HCT116 (cell line): ENCODE data around the gene PKD2. TPM values are rescaled to one million over a fixed set of nuclear protein-coding genes. Genes with fewer than 3 reads are reported as not detected.
A peak's percentile ranks its signal among the peaks of the same experiment; 100 is the strongest.

ENCODE experiments used
- ATAC-seq: fragments of 200-7000 bp; cut with Tn5 transposase; 2 replicates; pipeline ENCODE4 v1.9.1; 2020; ENCODE audit warnings: mild to moderate bottlenecking, moderate library complexity
- BruUV-seq: library from RNA; stranded (reverse); fragments of 400-500 nt; replicated peaks from 2 replicates; lab custom pipeline; 2021; lab: Mats Ljungman, UMichigan
- CTCF ChIA-PET: fragments of 300-600 bp; sonication (Branson Sonifier 250); formaldehyde crosslinking; loops from one replicate; lab custom pipeline; 2021; ENCODE audit warnings: antibody characterized with exemption; lab: Charles Lee
- POLR2A ChIA-PET: fragments of 300-600, 350-600 bp; sonication (Branson Sonifier 250); formaldehyde crosslinking; loops from one replicate; lab custom pipeline; 2021; ENCODE audit warnings: antibody characterized with exemption; lab: Charles Lee
- RAD21 ChIA-PET, 2 experiments: fragments of 300-600 bp; sonication (Branson Sonifier 250); formaldehyde crosslinking; loops; one replicate each; lab custom pipeline; 2023; ENCODE audit warnings: low total read pairs in 2 of 2; ENCODE audit not compliant: uncharacterized antibody in 2 of 2, unreplicated experiment in 2 of 2, low non-redundant PET in 1 of 2; lab: Charles Lee
- DNase-seq: peaks from one replicate; pipeline ENCODE4 v3.0.0-alpha.2; 2010; ENCODE audit warnings: low read depth, low spot score
- H2AFZ ChIP-seq: fragments of 200-600 bp; shearing (Covaris generic), sonication (generic); 2 replicates; pipeline ENCODE4 v1.6.1; 2017; ENCODE audit warnings: low read depth, mixed run types, mixed read lengths, antibody characterized with exemption, low read length; ENCODE audit not compliant: poor library complexity, severe bottlenecking
- H3K27ac ChIP-seq: 2 replicates; pipeline ENCODE4 v1.5.1; 2012; ENCODE audit warnings: low read depth, low read length
- H3K27me3 ChIP-seq: fragments of 200-600 bp; sonication (generic); 2 replicates; pipeline ENCODE4 v1.6.1; 2016; ENCODE audit warnings: mixed run types, low read length, mixed read lengths; ENCODE audit not compliant: insufficient read depth
- H3K36me3 ChIP-seq, 2 experiments: fragments of 200-500 bp in 1 of 2; fragments of 200-600 bp in 1 of 2; sonication (Bioruptor generic) in 1 of 2; sonication (generic) in 1 of 2; 2 replicates each; pipeline versions ENCODE4 v1.5.1 to v1.6.1; 2014 to 2016; ENCODE audit warnings: low read length in 2 of 2, inconsistent platforms in 1 of 2, mixed read lengths in 1 of 2, mixed run types in 1 of 2; ENCODE audit not compliant: insufficient read depth in 2 of 2, control insufficient read depth in 1 of 2
- H3K4me1 ChIP-seq, 2 experiments: fragments of 200-600 bp in 1 of 2; sonication (generic) in 1 of 2; 2 replicates each; pipeline versions ENCODE4 v1.5.1 to v1.6.1; 2012 to 2017; ENCODE audit warnings: low read length in 2 of 2, inconsistent platforms in 1 of 2, mild to moderate bottlenecking in 1 of 2, mixed read lengths in 1 of 2, mixed run types in 1 of 2, moderate library complexity in 1 of 2; ENCODE audit not compliant: insufficient read depth in 2 of 2, control insufficient read depth in 1 of 2
- H3K4me2 ChIP-seq: fragments of 200-600 bp; sonication (generic); 2 replicates; pipeline ENCODE4 v1.6.1; 2017; ENCODE audit warnings: mixed run types, low read length, mixed read lengths
- H3K4me3 ChIP-seq, 2 experiments: fragments of 200-600 bp in 1 of 2; sonication (generic) in 1 of 2; replicated peaks in 1 of 2; 2 replicates each; pipeline ENCODE4 v1.5.1; 2011 to 2016; ENCODE audit warnings: low read length in 2 of 2, control low read depth in 1 of 2, low read depth in 1 of 2, mild to moderate bottlenecking in 1 of 2, mixed read lengths in 1 of 2, mixed run types in 1 of 2
- H3K79me2 ChIP-seq: fragments of 200-600 bp; sonication (generic); 2 replicates; pipeline ENCODE4 v1.6.1; 2017; ENCODE audit warnings: mild to moderate bottlenecking, mixed run types, low read length, moderate library complexity, mixed read lengths; ENCODE audit not compliant: insufficient read depth
- H3K9ac ChIP-seq: fragments of 200-600 bp; sonication (generic); 2 replicates; pipeline ENCODE4 v1.6.1; 2016; ENCODE audit warnings: low read length, mixed read lengths
- H3K9me2 ChIP-seq: fragments of 200-600 bp; sonication (generic), shearing (Covaris generic); 2 replicates; pipeline ENCODE4 v1.6.1; 2017; ENCODE audit warnings: mixed run types, mild to moderate bottlenecking, moderate library complexity; ENCODE audit not compliant: insufficient read depth
- H3K9me3 ChIP-seq, 2 experiments: fragments of 200-500 bp in 1 of 2; fragments of 200-600 bp in 1 of 2; sonication (Bioruptor generic) in 1 of 2; sonication (generic) in 1 of 2; 2 replicates each; pipeline ENCODE4 v1.6.1; 2014 to 2017; ENCODE audit warnings: low read length in 2 of 2, mixed read lengths in 2 of 2, inconsistent platforms in 1 of 2, low read depth in 1 of 2, mild to moderate bottlenecking in 1 of 2, mixed run types in 1 of 2, moderate library complexity in 1 of 2; ENCODE audit not compliant: control insufficient read depth in 1 of 2, insufficient read depth in 1 of 2
- H4K20me1 ChIP-seq: fragments of 200-600 bp; sonication (generic), shearing (Covaris generic); 2 replicates; pipeline ENCODE4 v1.6.1; 2017; ENCODE audit warnings: mixed run types, mild to moderate bottlenecking, moderate library complexity; ENCODE audit not compliant: insufficient read depth
- CEBPB ChIP-seq: IDR thresholded peaks from 2 replicates; pipeline ENCODE4 v1.6.1; 2012; ENCODE audit warnings: low read depth
- EGR1 ChIP-seq: IDR thresholded peaks from 2 replicates; pipeline ENCODE4 v1.6.1; 2012; ENCODE audit warnings: low read depth
- ELF1 ChIP-seq: IDR thresholded peaks from 2 replicates; pipeline ENCODE4 v1.6.1; 2012; ENCODE audit warnings: low read depth, borderline replicate concordance
- EZH2phosphoT487 ChIP-seq: fragments of 200-600 bp; IDR thresholded peaks from 2 replicates; pipeline ENCODE4 v1.6.1; 2018; ENCODE audit warnings: antibody characterized with exemption, borderline replicate concordance
- FOSL1 ChIP-seq: IDR thresholded peaks from 2 replicates; pipeline ENCODE4 v1.6.1; 2012; ENCODE audit warnings: low read depth
- JUND ChIP-seq: IDR thresholded peaks from 2 replicates; pipeline ENCODE4 v1.6.1; 2012
- POLR2AphosphoS5 ChIP-seq: IDR thresholded peaks from 2 replicates; pipeline ENCODE4 v1.6.1; 2011; ENCODE audit warnings: mild to moderate bottlenecking, low read depth, low read length, moderate library complexity
- SIN3A ChIP-seq: IDR thresholded peaks from 2 replicates; pipeline ENCODE4 v1.6.1; 2012; ENCODE audit warnings: low read depth
- SP1 ChIP-seq: IDR thresholded peaks from 2 replicates; pipeline ENCODE4 v1.6.1; 2012; ENCODE audit warnings: low read depth
- TCF7L2 ChIP-seq: IDR thresholded peaks from 2 replicates; pipeline ENCODE4 v1.7.0; 2011; ENCODE audit warnings: borderline replicate concordance, inconsistent platforms; ENCODE audit not compliant: insufficient read depth, insufficient read length; ENCODE audit errors: extremely low read depth
- ZFX ChIP-seq: fragments of 450-650 bp; IDR thresholded peaks from 2 replicates; pipeline ENCODE4 v1.6.1; 2017
- ZNF274 ChIP-seq: fragments of 200-500 bp; sonication (Bioruptor generic); IDR thresholded peaks from 2 replicates; pipeline ENCODE4 v1.6.1; 2014; ENCODE audit warnings: mild to moderate bottlenecking, low read depth, low read length, inconsistent platforms
- intact Hi-C: fragments of 100-400 bp; cut with micrococcal nuclease; formaldehyde crosslinking; loops from 2 replicates; pipeline ENCODE4 v1.10.0; 2022
- total RNA-seq: library from RNA; stranded (reverse); gene quantifications from one replicate; pipeline ENCODE4 v1.2.1, GENCODE V29; 2021; ENCODE audit not compliant: unreplicated experiment
- TF ChIP-seq, protein P1 (sequence below): IDR thresholded peaks from 2 replicates; pipeline ENCODE4 v1.6.1; 2012
- TF ChIP-seq, protein P2 (sequence below), 3 experiments: fragments of 200-600 bp in 1 of 3; sonication (generic) in 1 of 3; IDR thresholded peaks in 2 of 3; conservative IDR thresholded peaks in 1 of 3; 2 replicates each; pipeline ENCODE4 v1.5.1; 2012 to 2017; ENCODE audit warnings: low read depth in 2 of 3, low read length in 2 of 3, antibody characterized with exemption in 1 of 3, borderline replicate concordance in 1 of 3, control low read depth in 1 of 3, mild to moderate bottlenecking in 1 of 3, mixed read lengths in 1 of 3, mixed run types in 1 of 3, moderate library complexity in 1 of 3; ENCODE audit not compliant: insufficient read depth in 1 of 3
- TF ChIP-seq, protein P3 (sequence below): IDR thresholded peaks from 2 replicates; pipeline ENCODE4 v1.6.1; 2012; ENCODE audit warnings: low read depth
- TF ChIP-seq, protein P4 (sequence below): IDR thresholded peaks from 2 replicates; pipeline ENCODE4 v1.6.1; 2011; ENCODE audit warnings: mild to moderate bottlenecking, low read length, moderate library complexity; ENCODE audit not compliant: insufficient replicate concordance; ENCODE audit errors: extremely low read depth

The PKD2 gene
- total RNA-seq, 1 experiment from 2014 or later = 10.1 TPM

DNA sequence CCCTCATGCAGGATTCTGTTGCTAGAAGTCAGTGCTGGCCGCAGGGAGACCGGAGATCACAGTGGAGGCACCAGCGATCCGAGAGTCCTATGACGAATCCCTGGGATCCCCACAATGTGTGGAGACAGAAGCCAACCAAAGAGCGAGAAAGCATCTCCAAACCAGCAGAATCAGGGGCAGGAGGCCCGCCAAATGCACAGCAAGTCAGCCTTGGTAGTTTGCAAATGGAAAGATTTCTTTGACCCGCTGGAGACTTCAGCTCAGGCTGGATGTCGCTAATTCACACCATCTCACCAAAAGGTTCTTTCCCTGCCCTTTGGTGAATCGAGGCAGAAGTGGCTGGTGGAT lies 505 bp upstream of the PKD2 start:
- no peak for DNase-seq
- Histone ChIP-seq H3K4me3 (peak overlapping the region; percentile 26 to 73), H3K36me3 (no peaks in the 10 kb centered on the region), H2AFZ (no peak overlapping the region), H3K27me3 (no peaks in the 10 kb centered on the region), H4K20me1 (no peaks in the 10 kb centered on the region; the same call in 1 of the 2 replicates), H3K9me2 (no peaks in the 10 kb centered on the region), H3K9ac (peak overlapping the region; percentile 37; the same call in 1 of the 2 replicates), H3K79me2 (peaks cover 37% of the 10 kb centered on the region), H3K4me1 (peaks cover 5 to 18% of the 10 kb centered on the region in 2 experiments; a peak in 3 of 4 replicates), H3K27ac (no peak overlapping the region; the same call in 1 of the 2 replicates), H3K9me3 (no peaks in the 10 kb centered on the region), H3K4me2 (peak overlapping the region; percentile 85)
- BruUV-seq = no TSS peak
- TF ChIP-seq EGR1 (no peak), CEBPB (no peak), POLR2AphosphoS5 (no peak), SIN3A (no peak), SP1 (no peak), EZH2phosphoT487 (no peak), TCF7L2 (no peak), FOSL1 (no peak), JUND (no peak), ZFX (no peak), ELF1 (no peak), ZNF274 (no peak)
- TF ChIP-seq, protein P1, sequence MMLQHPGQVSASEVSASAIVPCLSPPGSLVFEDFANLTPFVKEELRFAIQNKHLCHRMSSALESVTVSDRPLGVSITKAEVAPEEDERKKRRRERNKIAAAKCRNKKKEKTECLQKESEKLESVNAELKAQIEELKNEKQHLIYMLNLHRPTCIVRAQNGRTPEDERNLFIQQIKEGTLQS = no peak
- TF ChIP-seq, protein P2, sequence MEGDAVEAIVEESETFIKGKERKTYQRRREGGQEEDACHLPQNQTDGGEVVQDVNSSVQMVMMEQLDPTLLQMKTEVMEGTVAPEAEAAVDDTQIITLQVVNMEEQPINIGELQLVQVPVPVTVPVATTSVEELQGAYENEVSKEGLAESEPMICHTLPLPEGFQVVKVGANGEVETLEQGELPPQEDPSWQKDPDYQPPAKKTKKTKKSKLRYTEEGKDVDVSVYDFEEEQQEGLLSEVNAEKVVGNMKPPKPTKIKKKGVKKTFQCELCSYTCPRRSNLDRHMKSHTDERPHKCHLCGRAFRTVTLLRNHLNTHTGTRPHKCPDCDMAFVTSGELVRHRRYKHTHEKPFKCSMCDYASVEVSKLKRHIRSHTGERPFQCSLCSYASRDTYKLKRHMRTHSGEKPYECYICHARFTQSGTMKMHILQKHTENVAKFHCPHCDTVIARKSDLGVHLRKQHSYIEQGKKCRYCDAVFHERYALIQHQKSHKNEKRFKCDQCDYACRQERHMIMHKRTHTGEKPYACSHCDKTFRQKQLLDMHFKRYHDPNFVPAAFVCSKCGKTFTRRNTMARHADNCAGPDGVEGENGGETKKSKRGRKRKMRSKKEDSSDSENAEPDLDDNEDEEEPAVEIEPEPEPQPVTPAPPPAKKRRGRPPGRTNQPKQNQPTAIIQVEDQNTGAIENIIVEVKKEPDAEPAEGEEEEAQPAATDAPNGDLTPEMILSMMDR (IDR thresholded peaks at IDR 0.05 in 2 of 3, conservative IDR thresholded peaks at IDR 0.05 in 1 of 3; ENCODE audit: borderline replicate concordance in 1 of 3, insufficient read depth in 1 of 3, low read depth in 2 of 3, low read length in 2 of 3) = no peak
- TF ChIP-seq, protein P3, sequence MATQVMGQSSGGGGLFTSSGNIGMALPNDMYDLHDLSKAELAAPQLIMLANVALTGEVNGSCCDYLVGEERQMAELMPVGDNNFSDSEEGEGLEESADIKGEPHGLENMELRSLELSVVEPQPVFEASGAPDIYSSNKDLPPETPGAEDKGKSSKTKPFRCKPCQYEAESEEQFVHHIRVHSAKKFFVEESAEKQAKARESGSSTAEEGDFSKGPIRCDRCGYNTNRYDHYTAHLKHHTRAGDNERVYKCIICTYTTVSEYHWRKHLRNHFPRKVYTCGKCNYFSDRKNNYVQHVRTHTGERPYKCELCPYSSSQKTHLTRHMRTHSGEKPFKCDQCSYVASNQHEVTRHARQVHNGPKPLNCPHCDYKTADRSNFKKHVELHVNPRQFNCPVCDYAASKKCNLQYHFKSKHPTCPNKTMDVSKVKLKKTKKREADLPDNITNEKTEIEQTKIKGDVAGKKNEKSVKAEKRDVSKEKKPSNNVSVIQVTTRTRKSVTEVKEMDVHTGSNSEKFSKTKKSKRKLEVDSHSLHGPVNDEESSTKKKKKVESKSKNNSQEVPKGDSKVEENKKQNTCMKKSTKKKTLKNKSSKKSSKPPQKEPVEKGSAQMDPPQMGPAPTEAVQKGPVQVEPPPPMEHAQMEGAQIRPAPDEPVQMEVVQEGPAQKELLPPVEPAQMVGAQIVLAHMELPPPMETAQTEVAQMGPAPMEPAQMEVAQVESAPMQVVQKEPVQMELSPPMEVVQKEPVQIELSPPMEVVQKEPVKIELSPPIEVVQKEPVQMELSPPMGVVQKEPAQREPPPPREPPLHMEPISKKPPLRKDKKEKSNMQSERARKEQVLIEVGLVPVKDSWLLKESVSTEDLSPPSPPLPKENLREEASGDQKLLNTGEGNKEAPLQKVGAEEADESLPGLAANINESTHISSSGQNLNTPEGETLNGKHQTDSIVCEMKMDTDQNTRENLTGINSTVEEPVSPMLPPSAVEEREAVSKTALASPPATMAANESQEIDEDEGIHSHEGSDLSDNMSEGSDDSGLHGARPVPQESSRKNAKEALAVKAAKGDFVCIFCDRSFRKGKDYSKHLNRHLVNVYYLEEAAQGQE = no peak
- TF ChIP-seq, protein P4, sequence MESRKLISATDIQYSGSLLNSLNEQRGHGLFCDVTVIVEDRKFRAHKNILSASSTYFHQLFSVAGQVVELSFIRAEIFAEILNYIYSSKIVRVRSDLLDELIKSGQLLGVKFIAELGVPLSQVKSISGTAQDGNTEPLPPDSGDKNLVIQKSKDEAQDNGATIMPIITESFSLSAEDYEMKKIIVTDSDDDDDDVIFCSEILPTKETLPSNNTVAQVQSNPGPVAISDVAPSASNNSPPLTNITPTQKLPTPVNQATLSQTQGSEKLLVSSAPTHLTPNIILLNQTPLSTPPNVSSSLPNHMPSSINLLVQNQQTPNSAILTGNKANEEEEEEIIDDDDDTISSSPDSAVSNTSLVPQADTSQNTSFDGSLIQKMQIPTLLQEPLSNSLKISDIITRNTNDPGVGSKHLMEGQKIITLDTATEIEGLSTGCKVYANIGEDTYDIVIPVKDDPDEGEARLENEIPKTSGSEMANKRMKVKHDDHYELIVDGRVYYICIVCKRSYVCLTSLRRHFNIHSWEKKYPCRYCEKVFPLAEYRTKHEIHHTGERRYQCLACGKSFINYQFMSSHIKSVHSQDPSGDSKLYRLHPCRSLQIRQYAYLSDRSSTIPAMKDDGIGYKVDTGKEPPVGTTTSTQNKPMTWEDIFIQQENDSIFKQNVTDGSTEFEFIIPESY = no peak
- CTCF ChIA-PET = interaction anchor here (1.4 kb wide), 1 partner anchor 26 kb away, joined by 3 read pairs; no protein-coding TSS in a partner anchor
- intact Hi-C loops = no loop called here
- POLR2A ChIA-PET = no interaction called here
- no peak for ATAC-seq
- RAD21 ChIA-PET = no interaction called here
